Hepatic stellate cell (primary cell): ENCODE measurements around the gene MAST4.
A peak's percentile ranks its signal among the peaks of the same experiment; 100 is the strongest.
"Not testable (repeated sequence)": the region's sequence is repeated elsewhere in the genome, so short reads cannot be mapped to it uniquely, and the experiment has no call there.

ENCODE experiments used
- DNase-seq: peaks from one replicate; pipeline ENCODE4 v3.0.0; 2011; ENCODE audit warnings: low spot score

The MAST4 gene

GRCh38 chr5:67163863-67164595 is 567.8 kb downstream of the MAST4 start:
- no peak for DNase-seq

- no peak for DNase-seq
Observed at GRCh38 chr5:67164856-67165525, 568.8 kb downstream of the MAST4 start.

- DNase-seq, result peak; percentile 78
Observed at GRCh38 chr5:67165526-67166459, 569.6 kb downstream of the MAST4 start.

GRCh38 chr5:67166460-67167285 is 570.5 kb downstream of the MAST4 start:
- no peak for DNase-seq

- no peak for DNase-seq
Observed at GRCh38 chr5:67168069-67168468, 571.9 kb downstream of the MAST4 start.

GRCh38 chr5:67170767-67171166 is 574.6 kb downstream of the MAST4 start:
- DNase-seq, result no peak

GRCh38 chr5:67173351-67173750 is 577.2 kb downstream of the MAST4 start:
- not testable (repeated sequence) for DNase-seq

- no peak for DNase-seq
Observed at GRCh38 chr5:67173959-67174358, 577.8 kb downstream of the MAST4 start.

GRCh38 chr5:67176936-67177335 is 580.7 kb downstream of the MAST4 start:
- DNase-seq, result no peak

GRCh38 chr5:67178085-67178484 is 581.9 kb downstream of the MAST4 start:
- DNase-seq, result no peak

GRCh38 chr5:67178966-67179365 is 582.8 kb downstream of the MAST4 start:
- no peak for DNase-seq

- no peak for DNase-seq
Observed at GRCh38 chr5:67179697-67180361, 583.6 kb downstream of the MAST4 start.

- DNase-seq, result no peak
Observed at GRCh38 chr5:67181648-67182221, 585.5 kb downstream of the MAST4 start.

- peak; percentile 61 for DNase-seq
Observed at GRCh38 chr5:67182301-67182790, 586.2 kb downstream of the MAST4 start.

- DNase-seq, result no peak
Observed at GRCh38 chr5:67183859-67184258, 587.7 kb downstream of the MAST4 start.

GRCh38 chr5:67187006-67187715 is 591.0 kb downstream of the MAST4 start:
- DNase-seq, result no peak

- DNase-seq, result no peak
Observed at GRCh38 chr5:67188274-67189078, 592.3 kb downstream of the MAST4 start.

- no peak for DNase-seq
Observed at GRCh38 chr5:67189079-67189354, 592.8 kb downstream of the MAST4 start.

GRCh38 chr5:67189931-67190330 is 593.7 kb downstream of the MAST4 start:
- DNase-seq, result no peak
